Spinal cord (tissue), 10 donors: ENCODE results near the gene C15orf61. TPM values are rescaled to one million over a fixed set of nuclear protein-coding genes. Genes with fewer than 3 reads are reported as not detected.
A peak's percentile ranks its signal among the peaks of the same experiment; 100 is the strongest.

Experiments
- DNase-seq, 6 donors: peaks; one replicate each; pipeline versions ENCODE4 v3.0.0 to v3.0.0-alpha.2; 2013 to 2015; ENCODE audit warnings: low spot score in 6 of 6, low read depth in 4 of 6
- H3K27ac ChIP-seq: one replicate; pipeline ENCODE4 v1.5.1; 2013; ENCODE audit warnings: low read depth, low read length, control low read depth
- H3K27me3 ChIP-seq: one replicate; pipeline ENCODE4 v1.6.1; 2013; ENCODE audit warnings: low read length; ENCODE audit not compliant: control insufficient read depth, insufficient read depth
- H3K36me3 ChIP-seq: one replicate; pipeline ENCODE4 v1.6.1; 2013; ENCODE audit warnings: low read length; ENCODE audit not compliant: control insufficient read depth, insufficient read depth
- H3K4me1 ChIP-seq: one replicate; pipeline ENCODE4 v1.6.1; 2013; ENCODE audit warnings: low read length; ENCODE audit not compliant: control insufficient read depth, insufficient read depth
- H3K4me3 ChIP-seq: one replicate; pipeline ENCODE4 v1.5.1; 2013; ENCODE audit warnings: low read depth, low read length, control low read depth
- H3K9me3 ChIP-seq: one replicate; pipeline ENCODE4 v1.6.1; 2013; ENCODE audit warnings: low read length; ENCODE audit not compliant: control insufficient read depth, insufficient read depth
- WGBS: methylation state at CpG from one replicate; pipeline ENCODE4 v1.1.5; 2013; ENCODE audit warnings: missing lambda C conversion rate; ENCODE audit not compliant: insufficient coverage; 5-methylcytosine and 5-hydroxymethylcytosine counted together
- polyA plus RNA-seq, 2 donors: library from polyadenylated mRNA; unstranded; fragments of 120-200 nt; gene quantifications; one replicate each; pipeline ENCODE4 v1.2.1, GENCODE V29; 2013; ENCODE audit not compliant: insufficient read length in 2 of 2
- total RNA-seq, 2 donors: library from RNA; depleted of rRNA in 1 of 2; stranded (reverse); fragments of 120-200 nt in 1 of 2; fragments of >200 nt in 1 of 2; gene quantifications; one replicate each; pipeline versions ENCODE4 v1.2.3 to v1.2.4, GENCODE V29; 2013 to 2014
- donor health status: healthy.

Gene C15orf61
- total and polyA plus RNA-seq, 4 donors: 5.3 to 14.5 (median 12.4) TPM

- no peaks in the 10 kb centered on the region for H3K27me3 ChIP-seq
- peak overlapping the region; percentile 71 for H3K27ac ChIP-seq
- H3K36me3 ChIP-seq: peaks cover 2% of the 10 kb centered on the region
- peak in 2 of 6 donors; percentile 21 to 57 for DNase-seq
- no CpG with 5 or more reads among the region's 2 CpGs for WGBS
- H3K4me3 ChIP-seq: no peak overlapping the region
- peaks cover 18% of the 10 kb centered on the region for H3K4me1 ChIP-seq
- H3K9me3 ChIP-seq: no peaks in the 10 kb centered on the region
Observed at GRCh38 chr15:67548236-67548852, 27.4 kb downstream of the C15orf61 start.

- Histone ChIP-seq H3K4me3 (no peak overlapping the region), H3K9me3 (no peaks in the 10 kb centered on the region), H3K36me3 (peaks cover 2% of the 10 kb centered on the region), H3K4me1 (peaks cover 11% of the 10 kb centered on the region), H3K27ac (peak overlapping the region; percentile 71), H3K27me3 (no peaks in the 10 kb centered on the region)
- WGBS: 31% methylated on average over 5 of the region's 8 CpGs
- DNase-seq: peak in 5 of 6 donors; percentile 56 to 92 (median 74)
Observed at GRCh38 chr15:67548862-67549651, 28.1 kb downstream of the C15orf61 start.

- DNase-seq: no peak
- Histone ChIP-seq H3K27me3 (no peaks in the 10 kb centered on the region), H3K36me3 (peaks cover 2% of the 10 kb centered on the region), H3K9me3 (no peaks in the 10 kb centered on the region), H3K4me3 (no peak overlapping the region), H3K27ac (peak overlapping the region; percentile 71), H3K4me1 (peaks cover 9% of the 10 kb centered on the region)
- WGBS: 80% methylated on average over 2 of the region's 3 CpGs
Observed at GRCh38 chr15:67549736-67550135, 28.8 kb downstream of the C15orf61 start.

- DNase-seq: no peak
- no peak overlapping the region for H3K4me3 ChIP-seq
- H3K36me3 ChIP-seq: peaks cover 2% of the 10 kb centered on the region
- H3K4me1 ChIP-seq: peaks cover 6% of the 10 kb centered on the region
- no peak overlapping the region for H3K27ac ChIP-seq
- WGBS: 100% methylated on average over 1 of the region's 4 CpGs
- H3K9me3 ChIP-seq: no peaks in the 10 kb centered on the region
- H3K27me3 ChIP-seq: no peaks in the 10 kb centered on the region
Observed at GRCh38 chr15:67550522-67550921, 29.6 kb downstream of the C15orf61 start.

GRCh38 chr15:67551207-67551743, 30.3 kb downstream of the C15orf61 start:
- no peak overlapping the region for H3K4me3 ChIP-seq
- H3K27ac ChIP-seq: no peak overlapping the region
- H3K36me3 ChIP-seq: peaks cover 2% of the 10 kb centered on the region
- no peak for DNase-seq
- no peaks in the 10 kb centered on the region for H3K27me3 ChIP-seq
- WGBS: no CpG with 5 or more reads among the region's 1 CpG
- H3K9me3 ChIP-seq: no peaks in the 10 kb centered on the region
- H3K4me1 ChIP-seq: peaks cover 6% of the 10 kb centered on the region

- Histone ChIP-seq H3K4me1 (peaks cover 3% of the 10 kb centered on the region), H3K36me3 (peaks cover 2% of the 10 kb centered on the region), H3K9me3 (peaks cover 2% of the 10 kb centered on the region), H3K27me3 (no peaks in the 10 kb centered on the region), H3K27ac (no peak overlapping the region), H3K4me3 (no peak overlapping the region)
- WGBS: no CpG with 5 or more reads among the region's 4 CpGs
- no peak for DNase-seq
Observed at GRCh38 chr15:67554580-67554979, 33.6 kb downstream of the C15orf61 start.

- Histone ChIP-seq H3K36me3 (no peaks in the 10 kb centered on the region), H3K4me3 (no peak overlapping the region), H3K27me3 (no peaks in the 10 kb centered on the region), H3K27ac (no peak overlapping the region), H3K4me1 (peaks cover 3% of the 10 kb centered on the region), H3K9me3 (peaks cover 2% of the 10 kb centered on the region)
- peak in 1 of 6 donors; percentile 60 for DNase-seq
- no CpG with 5 or more reads among the region's 3 CpGs for WGBS
Observed at GRCh38 chr15:67556976-67557570, 36.1 kb downstream of the C15orf61 start.

GRCh38 chr15:67558502-67558901, 37.6 kb downstream of the C15orf61 start:
- WGBS: 78% methylated on average over 4 of the region's 4 CpGs
- Histone ChIP-seq H3K27me3 (no peaks in the 10 kb centered on the region), H3K27ac (no peak overlapping the region), H3K4me3 (no peak overlapping the region), H3K9me3 (peaks cover 2% of the 10 kb centered on the region), H3K36me3 (no peaks in the 10 kb centered on the region), H3K4me1 (peaks cover 3% of the 10 kb centered on the region)
- DNase-seq: no peak

- DNase-seq: peak in 2 of 6 donors; percentile 41 to 47
- WGBS: 100% methylated on average over 1 of the region's 1 CpG
- H3K27ac ChIP-seq: no peak overlapping the region
- H3K4me3 ChIP-seq: no peak overlapping the region
- peaks cover 2% of the 10 kb centered on the region for H3K9me3 ChIP-seq
- no peaks in the 10 kb centered on the region for H3K27me3 ChIP-seq
- H3K4me1 ChIP-seq: peaks cover 3% of the 10 kb centered on the region
- H3K36me3 ChIP-seq: no peaks in the 10 kb centered on the region
Observed at GRCh38 chr15:67559158-67559557, 38.2 kb downstream of the C15orf61 start.
